ENCODE data around the gene IFNG-AS1.

- TF ChIP-seq CTCF (IDR thresholded peaks at IDR 0.05) (no peak), POLR2A (IDR thresholded peaks at IDR 0.05) (no peak)
Measured at GRCh38 chr12:67944093-67944492, 45.2 kb upstream of the IFNG-AS1 start.
